GM21528 (cell line): ENCODE results near the gene MEGF8.

Experiments
- ATAC-seq: cut with Tn5 transposase; IDR thresholded peaks from one replicate; pipeline ENCODE4 v1.9.1; 2021; ENCODE audit warnings: mild to moderate bottlenecking, moderate library complexity; ENCODE audit not compliant: unreplicated experiment, low FRiP score

Gene MEGF8

DNA sequence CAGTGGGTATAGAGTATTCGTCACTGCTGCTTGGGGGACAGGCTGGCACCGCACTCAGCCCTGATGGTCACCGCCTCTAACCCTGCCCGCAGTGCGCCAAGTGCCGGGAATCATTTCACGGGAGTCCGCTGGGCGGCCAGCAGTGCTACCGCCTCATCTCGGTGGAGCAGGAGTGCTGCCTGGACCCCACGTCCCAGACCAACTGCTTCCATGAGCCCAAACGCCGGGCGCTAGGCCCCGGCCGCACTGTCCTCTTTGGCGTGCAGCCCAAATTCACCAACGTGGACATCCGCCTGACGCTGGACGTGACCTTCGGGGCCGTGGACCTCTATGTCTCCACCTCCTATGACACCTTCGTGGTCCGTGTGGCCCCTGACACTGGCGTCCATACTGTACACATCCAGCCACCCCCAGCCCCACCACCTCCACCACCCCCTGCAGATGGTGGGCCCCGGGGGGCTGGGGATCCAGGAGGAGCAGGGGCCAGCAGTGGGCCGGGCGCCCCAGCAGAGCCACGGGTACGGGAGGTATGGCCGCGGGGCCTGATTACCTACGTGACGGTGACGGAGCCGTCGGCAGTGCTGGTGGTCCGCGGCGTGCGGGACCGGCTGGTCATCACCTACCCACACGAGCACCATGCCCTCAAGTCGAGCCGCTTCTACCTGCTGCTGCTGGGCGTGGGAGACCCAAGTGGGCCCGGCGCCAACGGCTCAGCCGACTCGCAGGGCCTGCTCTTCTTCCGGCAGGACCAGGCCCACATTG is 50.2 kb downstream of the MEGF8 start:
- no peak for ATAC-seq

DNA sequence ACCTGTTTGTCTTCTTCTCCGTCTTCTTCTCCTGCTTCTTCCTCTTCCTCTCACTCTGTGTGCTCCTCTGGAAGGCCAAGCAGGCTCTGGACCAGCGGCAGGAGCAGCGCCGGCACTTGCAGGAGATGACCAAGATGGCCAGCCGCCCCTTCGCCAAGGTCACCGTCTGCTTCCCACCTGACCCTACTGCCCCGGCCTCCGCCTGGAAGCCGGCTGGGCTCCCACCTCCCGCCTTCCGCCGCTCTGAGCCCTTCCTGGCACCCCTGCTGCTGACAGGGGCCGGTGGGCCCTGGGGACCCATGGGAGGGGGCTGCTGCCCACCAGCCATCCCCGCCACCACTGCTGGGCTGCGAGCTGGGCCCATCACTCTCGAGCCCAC is 50.7 kb downstream of the MEGF8 start:
- no peak for ATAC-seq

DNA sequence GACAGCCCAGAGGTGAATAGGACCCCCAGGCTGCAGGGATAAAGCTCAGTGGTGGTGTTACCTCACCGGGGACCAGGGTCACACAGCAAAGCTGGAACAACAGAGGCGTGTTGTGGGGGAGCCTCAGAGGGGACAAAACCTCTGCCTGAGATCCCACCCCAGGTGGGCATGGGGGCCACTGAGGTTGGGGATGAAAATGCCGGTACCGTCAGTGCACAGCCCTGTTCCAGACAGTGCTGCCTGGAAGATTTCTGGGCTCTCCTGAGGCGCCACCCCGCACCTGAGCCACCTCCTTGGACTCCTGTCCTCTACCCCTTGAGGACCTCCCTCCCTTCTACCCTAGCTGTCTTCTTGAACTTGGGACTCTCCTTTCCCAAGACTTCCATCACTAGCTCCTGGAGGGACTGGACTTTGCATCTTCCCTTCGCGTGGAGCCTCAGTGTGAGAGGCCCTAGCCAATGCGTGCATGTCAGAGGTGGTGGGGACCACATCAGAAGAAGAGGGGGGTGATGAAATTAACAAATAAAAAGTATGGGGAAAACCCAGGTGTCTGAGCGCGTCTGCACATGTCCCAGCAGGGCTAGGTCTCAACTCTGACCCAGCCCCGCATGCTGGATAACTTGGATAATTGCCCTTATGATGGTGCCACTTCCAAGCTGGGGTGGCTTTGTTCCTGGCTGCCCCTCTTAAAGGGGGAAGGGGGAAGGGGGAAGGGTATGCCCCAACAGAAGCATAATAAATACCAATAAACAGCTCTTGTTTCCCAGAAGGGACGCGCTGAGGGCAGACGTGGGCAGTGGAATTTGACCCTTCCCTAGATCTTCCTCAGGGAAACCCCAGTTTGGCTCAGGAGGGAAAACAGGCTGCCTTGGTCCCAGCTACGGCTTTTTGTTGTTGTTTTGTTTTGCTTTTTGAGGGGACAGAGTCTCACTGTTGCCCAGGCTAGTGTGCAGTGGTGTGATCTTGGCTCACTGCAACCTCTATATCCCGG is 53.1 kb downstream of the MEGF8 start:
- no peak for ATAC-seq

DNA sequence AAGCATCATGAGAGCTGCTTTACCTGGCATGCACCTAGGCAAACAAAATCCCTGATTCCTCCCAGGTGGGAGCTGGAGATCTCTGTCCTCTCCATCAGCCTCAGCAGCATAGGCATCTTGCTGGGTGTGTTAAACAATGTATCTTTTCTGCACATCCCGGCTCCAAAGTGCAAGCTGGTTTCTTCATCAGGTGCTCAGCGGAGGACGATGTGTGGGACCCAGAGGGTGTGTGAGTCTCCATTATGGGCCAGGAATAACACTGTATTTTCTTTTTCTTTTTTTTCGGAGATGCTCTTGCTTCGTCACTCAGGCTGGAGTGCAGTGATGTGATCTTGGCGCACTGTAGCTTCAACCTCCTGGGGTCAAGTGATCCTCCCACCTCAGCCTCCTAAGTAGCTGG is 54.7 kb downstream of the MEGF8 start:
- no peak for ATAC-seq

DNA sequence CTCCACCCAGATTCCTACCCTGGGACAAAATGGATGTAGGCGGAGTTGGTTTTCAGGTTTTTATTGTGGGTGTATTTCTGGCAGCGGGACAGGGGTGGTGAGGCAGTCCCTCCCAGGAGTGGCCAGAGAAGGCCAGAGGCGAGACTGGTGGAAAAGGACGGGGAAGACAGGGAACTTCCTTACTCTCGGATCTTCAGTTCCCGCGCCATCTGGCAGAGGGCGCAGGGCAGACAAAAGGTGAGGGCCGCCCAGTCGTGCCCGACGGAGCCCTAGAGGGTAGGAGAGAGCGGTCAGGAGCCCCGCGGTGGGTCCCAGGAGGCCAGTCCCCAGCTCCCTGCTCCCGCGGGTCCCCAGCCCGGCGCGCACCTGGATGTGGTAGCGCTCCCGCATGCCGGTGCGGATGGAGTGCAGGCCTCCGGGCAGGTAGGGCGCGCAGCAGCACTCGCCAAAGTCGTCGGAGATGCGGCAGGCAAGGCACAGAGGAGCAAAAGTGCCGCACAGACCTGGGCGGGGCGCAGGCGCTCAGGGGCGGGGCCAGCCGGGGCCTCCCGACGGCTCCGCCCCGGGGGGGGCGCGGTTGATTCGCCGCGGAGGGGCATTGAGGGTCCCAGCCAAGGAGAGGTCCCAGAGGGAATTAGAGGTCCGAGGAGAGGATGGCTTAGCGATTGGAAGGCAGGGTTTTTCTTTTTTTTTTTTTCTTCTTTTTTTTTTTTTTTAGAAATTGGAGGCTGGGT is 61.7 kb downstream of the MEGF8 start:
- ATAC-seq: no peak

- no peak for ATAC-seq
These were observed 63.5 kb downstream of the MEGF8 start for GRCh38 chr19:42388851-42389489.

- no peak for ATAC-seq
These were observed 64.5 kb downstream of the MEGF8 start, which contains the start of gene CNFN for GRCh38 chr19:42389899-42390298. Gene CNFN, minus strand, starts transcription at chr19:42390297. Its CDS starts 1,260 bp downstream, at chr19:42389037.

GRCh38 chr19:42392165-42392564 is 66.7 kb downstream of the MEGF8 start:
- no peak for ATAC-seq

DNA sequence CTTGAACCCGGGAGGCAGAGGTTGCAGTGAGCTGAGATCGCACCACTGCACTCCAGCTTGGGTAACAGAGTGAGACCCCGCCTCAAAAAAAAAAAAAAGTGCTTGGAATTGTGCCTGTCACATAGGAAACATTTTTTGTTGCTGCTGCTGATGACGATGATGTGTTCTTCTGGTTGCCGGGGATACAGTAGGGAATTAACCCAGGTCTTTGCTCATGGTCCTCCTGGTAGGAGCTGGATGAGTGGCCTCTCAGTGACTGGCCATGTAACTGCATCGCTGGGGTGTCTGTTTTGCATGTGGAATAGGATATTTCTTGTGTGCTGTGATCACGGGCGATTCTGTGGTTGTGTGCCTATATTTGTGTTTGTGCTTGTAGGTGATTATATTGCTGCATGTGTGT is 69.3 kb downstream of the MEGF8 start:
- ATAC-seq: no peak

GRCh38 chr19:42396381-42397262 is 71.2 kb downstream of the MEGF8 start:
- ATAC-seq: peak; percentile 94

DNA sequence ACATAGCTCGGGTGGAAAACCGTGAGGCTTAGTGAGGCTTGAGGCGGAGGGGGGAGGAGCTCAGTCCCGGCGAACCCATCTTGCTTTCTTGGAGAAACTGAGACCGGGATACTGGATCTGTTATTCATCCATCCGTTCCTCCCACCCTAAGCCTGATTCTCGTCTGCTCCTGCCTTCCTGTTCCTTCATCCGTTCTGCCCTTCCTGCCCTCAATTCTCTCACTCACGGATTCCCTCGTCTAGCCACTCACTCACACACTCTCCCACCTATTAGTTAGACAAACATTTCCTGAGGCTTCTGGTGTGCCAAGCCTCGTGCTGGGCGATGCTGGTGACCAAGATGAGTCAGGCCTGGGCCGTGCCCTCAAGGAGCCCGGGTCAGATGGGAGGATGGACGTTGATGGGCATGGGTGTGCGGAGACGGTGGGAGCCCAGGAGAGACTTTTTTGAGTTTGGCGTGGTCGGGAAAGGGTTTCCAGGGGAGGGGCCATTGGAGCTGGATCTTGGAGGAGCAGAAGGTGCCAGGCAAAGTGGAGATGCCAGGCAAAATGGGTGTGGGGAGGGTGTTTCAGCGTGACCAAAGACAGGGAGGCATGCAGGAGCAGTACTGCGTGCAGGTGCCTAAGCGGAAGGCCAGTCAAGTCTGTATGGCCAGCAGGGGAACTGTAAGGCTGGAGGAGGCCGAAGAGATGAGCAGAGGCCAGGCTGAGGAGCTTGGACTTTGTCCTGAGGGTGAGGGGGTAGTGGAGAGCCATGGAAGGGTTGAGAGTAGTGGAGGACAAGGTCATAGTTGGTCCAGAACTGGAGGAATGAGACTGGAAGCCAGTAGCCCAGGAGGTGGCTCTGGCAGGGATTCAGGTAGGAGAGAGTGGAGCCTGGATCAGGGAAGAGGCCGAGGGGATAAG is 72.1 kb downstream of the MEGF8 start:
- ATAC-seq: no peak

GRCh38 chr19:42400404-42400803 is 75.0 kb downstream of the MEGF8 start:
- ATAC-seq: no peak

GRCh38 chr19:42401365-42402303 is 76.2 kb downstream of the MEGF8 start:
- ATAC-seq: no peak

GRCh38 chr19:42402376-42403116 is 77.1 kb downstream of the MEGF8 start:
- no peak for ATAC-seq

DNA sequence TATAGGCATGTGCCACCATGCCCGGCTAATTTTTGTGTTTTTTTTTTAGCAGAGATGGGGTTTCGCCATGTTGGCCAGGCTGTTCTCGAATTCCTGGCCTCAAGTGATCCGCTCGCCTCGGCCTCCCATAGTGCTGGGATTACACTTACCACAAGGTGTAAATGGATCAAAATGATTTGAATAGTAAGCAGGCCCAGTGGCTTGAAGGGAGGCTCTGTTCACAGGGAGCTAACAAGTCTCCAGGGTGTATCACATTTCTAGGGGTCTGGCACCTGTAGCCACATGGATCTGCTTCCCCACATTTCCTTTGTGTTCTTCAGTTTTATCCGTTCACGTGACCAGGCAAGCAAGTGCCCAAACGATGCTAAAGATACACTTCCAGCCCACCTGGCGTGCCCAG is 78.2 kb downstream of the MEGF8 start:
- ATAC-seq: no peak

DNA sequence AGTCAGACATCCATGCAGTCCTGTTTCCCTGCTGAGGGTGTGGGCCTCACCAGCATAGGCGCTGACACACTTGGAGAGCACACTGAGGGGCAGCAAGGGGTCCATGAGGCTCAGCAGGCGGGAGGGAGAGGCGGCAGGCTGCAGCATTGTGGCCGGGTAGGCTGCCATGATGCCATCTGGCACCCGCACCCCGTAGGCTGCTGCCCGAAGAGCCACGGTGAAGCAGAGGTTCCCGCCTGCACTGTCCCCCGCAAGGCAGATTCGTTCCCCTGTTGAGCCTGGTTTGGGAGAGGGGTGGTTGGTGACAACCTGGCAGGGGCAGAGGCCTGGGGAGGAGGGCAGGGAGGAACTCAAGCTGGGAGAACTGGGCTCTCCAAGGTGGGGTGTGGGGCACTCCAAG is 80.7 kb downstream of the MEGF8 start:
- no peak for ATAC-seq
